ENCODE data around the gene NELFB.
A peak's percentile ranks its signal among the peaks of the same experiment; 100 is the strongest.

The NELFB gene

DNA sequence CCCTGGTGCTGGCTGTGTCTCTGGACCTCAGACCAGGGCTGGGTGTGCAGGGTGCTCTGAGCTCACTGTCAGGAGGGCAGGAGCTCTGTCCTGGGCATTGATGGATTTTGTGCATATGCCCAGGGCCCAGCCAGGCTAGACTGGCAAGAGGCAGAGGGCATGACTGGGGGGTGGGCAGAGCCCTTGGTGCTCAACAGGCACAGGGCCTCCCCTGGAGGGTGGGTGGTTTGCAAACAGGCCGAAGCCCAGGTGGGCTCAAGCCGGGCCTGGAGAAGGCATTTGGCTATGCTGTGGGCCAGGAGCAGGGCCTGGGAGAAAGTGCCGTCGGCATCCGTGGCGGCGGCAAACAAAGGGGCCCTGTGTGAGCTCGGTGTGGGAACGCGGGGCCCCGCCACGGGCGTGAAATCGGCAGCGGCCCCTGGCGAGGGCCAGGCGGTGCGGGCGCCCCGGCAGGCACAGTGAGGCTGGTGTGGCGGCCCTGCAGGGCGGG is 48.8 kb downstream of the NELFB start:
- no peak for DNase-seq

- no peak for DNase-seq
These were observed 49.4 kb downstream of the NELFB start for GRCh38 chr9:137304383-137305059.

DNA sequence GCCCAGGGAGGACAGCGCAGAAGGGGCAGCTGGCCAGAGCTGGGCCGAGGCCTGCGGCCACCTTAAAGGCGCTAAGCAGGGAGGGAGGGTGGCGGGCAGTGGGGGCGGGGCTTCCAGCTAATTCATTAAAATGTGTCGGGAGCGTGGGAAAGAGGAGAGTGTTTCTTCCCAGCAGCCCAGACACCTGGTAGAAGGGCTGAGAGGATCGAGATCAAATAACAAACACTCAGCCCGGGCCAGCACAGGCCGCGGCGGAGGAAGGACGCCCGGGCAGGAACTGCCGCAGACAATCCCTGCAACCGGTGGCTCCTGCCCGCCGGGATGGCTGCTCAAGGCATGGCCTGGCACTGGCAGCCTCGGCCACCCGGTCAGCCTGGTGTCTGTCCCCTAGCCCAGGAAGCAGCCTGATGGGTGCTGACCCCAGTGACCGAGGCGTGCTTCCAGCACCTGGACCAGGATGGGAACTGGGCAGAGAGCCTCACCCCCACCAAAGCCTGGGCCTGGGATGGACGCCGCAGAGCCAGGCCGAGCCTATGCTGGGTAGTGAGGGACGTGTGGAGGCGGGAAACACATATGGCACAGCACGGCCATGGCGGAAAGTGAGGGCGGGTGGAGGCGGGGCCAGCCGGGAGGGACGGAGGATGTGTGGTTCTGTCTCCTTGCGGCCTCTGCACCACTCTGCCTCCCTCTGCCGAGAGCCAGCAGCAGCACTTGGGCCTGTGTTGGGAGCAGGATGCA is 50.1 kb downstream of the NELFB start:
- DNase-seq: peak; percentile 74

DNA sequence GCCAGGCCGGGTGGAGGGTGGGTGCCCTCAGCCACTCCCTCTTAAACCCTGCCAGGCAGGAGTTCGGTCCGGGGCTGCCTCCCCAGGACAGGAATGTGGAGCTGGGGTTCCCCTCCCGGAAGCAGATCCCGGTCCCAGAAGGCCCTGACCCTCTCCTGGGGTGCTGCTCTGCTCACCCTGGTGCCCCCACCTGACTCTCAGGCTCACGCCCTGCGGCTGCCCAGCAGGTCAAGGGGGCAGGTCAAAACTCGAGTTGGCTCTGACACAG is 50.6 kb downstream of the NELFB start:
- DNase-seq: no peak

DNA sequence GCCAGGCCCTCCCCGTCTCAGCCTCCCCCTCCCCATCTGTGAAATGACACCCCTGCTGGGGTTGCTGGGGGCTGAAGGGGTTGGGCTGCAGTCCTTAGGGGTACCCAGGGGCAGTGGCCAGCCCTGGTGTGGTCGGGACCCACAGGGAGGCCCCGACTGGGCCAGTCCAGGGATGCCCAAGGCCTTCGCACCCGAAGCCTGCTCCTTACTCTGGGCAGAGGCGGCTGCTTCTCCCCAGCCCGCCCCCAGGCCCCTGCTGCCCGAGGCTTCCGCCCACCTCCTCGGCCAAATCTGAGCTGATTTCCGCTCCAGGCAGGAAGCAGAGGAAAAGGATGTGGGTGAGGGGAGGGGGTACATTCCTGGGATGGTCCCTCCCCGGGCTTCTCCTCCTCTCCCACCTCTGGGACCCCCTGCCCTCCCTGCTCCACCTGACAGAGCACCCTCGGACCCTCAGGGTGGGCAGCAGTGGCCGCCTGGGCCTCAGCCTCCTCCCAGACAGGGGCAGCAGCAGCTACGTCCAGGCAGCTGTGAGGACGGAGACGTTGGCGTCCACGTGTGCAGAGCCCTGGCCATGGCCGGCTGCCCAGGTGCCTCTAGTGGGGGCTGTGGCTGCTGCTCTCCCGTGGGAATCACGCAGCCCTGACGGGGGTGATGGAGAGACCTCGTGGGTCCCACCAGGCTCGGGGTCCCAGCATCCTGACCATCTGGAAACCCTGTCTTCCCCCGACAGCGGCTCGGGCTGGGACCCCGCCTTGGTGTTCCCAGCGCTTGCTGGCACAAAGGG is 51.1 kb downstream of the NELFB start:
- no peak for DNase-seq

- DNase-seq: no peak
These were observed 51.7 kb downstream of the NELFB start for GRCh38 chr9:137306850-137307254.

DNA sequence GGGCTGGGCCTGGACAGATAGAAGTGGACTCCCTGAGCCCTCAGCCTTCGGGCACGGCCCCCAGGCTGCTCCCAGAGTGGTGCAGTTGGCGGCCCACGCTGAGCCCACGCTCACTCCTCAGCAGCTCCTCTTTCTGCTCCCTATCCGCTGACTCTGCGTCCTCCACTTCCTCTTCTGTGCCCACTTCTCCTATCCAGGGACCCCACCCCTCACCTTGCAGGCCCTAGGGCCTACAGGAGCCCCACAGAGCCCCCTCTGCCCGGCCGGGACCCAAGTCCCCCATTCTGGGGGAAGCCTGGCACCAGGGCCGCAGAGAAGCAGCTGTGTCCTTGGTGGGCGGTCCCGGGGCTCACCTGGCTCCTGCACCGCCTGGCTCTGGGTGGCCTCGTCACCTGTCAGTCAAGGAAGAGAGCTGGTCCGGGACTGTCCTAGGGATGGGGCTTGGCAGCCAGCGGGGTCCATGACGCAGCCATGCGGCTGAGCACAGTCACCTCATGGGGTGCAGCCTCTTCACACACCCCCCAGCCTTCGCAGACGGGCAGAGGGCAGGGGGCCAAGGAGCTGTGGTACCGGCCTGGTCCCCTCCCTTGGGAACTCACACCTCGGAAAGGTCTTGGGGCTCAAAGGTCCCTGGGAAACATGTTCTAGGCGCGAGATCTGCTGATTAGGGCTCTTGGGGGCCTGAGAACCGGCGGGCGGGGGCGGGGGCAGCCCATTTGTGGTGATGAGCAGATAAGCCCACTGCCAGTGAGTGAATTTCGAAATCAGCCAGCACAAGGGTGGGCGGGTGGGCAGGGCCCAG is 52.3 kb downstream of the NELFB start:
- no peak for DNase-seq

GRCh38 chr9:137308057-137308619 is 53.0 kb downstream of the NELFB start:
- DNase-seq: no peak

GRCh38 chr9:137309368-137310188 is 54.5 kb downstream of the NELFB start:
- no peak for DNase-seq

- no peak for DNase-seq
These were observed 55.3 kb downstream of the NELFB start for GRCh38 chr9:137310189-137311052.

DNA sequence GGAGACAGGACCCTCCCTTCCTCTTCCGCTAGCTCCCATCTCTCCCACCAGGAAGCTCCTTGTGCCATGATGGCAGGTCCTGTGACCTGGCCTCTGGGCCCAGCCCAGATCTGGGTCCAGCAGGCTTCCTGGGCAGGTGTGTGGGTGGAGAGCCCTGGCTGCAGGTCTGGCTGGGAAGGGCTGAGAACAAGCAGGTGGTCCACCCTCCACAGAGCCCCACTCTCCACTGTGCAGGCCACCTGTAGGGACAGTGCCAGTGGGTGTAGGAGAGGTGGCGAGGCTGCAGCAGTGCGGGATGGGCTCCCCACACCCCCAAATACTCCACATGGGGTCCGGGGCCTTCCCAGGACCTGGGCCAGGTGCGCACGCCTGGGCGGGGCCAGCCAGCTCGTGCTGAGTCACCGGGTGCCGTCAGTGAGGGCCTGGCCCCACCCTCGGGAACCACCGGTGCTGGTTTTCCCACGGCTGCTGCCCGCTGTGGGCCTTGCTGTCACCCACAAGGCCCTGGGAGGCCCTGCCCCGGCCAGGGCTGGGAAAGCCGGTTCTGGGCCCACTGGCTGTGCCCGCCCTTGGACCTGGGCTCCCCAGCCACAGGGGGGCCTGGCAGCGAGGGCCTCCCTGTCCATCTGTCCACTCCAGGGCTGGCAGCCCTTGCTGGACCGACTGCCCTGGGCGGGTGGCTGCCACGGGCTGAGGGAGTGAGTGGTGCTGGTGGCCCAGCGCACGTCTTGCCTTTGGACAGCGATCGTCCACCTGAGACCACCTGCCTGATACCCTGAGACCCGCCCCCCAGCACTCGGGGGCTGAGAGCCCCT is 56.3 kb downstream of the NELFB start:
- DNase-seq: peak; percentile 45

DNA sequence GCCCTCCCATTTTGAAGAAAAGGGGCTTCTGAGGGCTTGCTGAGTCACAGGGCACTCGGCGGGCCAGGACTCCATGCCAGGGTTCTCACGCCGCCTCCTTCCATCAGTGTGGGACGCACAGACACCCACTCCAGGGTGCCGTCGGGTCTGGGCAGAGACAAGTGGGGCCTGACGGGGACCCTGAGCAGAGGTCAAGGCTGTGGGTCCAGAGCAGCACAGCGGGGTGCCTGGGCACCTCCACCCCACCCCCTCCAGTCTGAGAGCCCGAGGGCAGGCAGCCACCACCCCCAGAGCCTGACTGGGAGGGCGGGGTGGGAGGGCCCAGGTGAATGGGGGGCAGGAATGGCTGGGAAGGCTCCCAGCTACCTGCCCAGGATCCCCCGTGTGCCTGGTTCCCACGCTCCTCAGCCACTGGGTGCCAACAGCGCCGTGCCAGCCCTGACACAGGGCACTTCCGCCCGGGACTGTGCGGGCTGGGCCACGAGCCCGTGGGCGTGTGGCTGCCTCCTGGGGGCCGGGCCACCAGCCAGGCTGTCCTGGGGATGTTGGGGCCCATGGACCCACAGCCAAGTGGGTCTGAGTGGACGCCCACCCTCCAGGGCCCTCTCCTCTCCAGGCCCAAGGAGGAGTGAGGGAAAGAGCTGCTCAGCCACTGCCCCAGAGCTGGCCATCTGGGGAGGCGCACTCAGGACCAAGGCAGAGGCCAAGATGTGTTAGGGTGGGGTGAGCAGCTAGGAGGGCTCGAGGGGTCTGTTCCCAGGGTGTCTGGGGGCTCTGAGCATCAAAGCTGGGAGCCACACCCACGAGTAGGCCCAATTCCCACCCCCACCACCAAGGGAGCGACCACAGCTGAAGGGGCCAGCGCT is 57.1 kb downstream of the NELFB start:
- DNase-seq: no peak

DNA sequence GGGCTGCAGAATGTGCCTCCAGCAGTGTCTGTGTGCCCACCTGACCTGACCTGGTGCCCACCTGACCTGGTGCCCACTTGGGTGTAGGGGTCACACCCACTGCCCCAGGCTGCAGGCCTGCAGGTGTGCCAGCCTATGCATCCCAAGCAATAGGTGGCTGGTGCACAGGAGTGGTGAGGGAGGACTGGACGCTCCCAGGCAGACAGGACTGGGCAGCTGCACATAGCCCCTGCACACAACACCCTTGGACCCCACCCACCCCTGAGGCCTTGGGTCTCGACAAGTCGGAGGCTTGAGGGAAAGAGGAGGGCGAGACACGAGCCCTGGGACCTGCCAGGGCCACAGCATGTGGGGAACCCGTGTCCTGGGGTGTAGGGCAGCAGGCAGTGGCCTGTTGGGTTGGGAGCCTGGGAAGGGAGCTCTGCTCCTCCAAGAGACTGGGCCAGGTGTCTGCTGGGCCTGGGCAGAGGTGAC is 57.8 kb downstream of the NELFB start:
- no peak for DNase-seq

DNA sequence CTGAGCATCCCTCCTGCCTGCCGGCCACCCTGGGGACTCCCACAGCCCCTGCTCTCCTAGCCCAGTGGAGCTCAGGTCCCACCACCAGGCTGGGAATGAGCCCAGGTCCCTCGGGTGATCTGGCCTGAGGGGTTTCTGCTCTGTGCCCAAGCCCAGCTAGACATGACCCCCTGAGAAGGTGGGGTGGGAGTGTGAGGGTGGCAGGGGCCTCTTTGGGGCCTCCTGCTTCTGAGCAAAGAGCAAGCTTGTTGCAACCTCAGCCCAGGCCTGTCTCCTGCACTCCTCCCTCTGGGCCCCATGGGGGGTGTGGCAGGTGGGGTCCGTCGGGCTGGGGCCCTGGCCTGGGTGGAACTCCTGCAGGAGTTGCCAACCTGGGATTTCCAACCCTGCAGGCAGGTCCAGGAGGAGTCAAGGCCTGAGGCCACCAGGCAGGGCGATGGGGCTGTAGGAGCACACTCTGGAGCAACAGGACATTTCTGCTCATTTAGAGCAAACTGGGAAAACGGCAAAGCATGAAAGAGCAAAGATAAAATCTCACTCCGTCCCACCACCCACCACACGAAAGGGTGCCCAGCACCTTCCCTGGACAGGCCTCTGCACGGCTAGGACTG is 58.3 kb downstream of the NELFB start:
- DNase-seq: no peak

DNA sequence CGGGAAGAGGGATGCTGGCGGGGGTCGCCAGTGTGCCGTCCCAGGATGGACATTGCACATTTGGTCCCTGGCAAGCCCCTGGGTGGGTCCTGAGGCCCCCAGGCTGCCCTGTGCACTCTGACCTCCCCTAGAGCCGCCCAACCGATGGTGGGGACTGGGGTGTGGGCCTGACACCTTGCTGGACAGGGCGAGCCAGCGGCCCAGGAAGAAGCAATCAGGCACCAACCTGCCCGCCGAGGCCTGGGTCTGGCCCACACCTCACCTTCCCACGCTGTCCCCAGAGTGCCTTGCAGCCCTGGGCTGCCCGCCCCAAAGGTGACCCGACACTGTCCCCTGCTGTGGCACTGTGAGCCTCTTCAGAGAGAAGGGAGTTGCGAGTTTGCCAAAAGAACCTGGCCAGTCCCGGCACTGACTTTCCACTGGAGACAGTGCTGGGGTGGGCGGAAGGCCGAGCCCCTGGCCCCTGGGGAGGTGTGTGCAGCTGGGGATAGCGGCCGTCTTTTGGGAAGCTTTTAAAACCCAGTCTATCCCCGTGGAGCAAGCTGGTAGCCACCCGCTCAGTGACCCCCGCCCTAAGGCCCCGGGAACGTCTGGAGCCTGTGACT is 58.9 kb downstream of the NELFB start:
- DNase-seq: no peak

DNA sequence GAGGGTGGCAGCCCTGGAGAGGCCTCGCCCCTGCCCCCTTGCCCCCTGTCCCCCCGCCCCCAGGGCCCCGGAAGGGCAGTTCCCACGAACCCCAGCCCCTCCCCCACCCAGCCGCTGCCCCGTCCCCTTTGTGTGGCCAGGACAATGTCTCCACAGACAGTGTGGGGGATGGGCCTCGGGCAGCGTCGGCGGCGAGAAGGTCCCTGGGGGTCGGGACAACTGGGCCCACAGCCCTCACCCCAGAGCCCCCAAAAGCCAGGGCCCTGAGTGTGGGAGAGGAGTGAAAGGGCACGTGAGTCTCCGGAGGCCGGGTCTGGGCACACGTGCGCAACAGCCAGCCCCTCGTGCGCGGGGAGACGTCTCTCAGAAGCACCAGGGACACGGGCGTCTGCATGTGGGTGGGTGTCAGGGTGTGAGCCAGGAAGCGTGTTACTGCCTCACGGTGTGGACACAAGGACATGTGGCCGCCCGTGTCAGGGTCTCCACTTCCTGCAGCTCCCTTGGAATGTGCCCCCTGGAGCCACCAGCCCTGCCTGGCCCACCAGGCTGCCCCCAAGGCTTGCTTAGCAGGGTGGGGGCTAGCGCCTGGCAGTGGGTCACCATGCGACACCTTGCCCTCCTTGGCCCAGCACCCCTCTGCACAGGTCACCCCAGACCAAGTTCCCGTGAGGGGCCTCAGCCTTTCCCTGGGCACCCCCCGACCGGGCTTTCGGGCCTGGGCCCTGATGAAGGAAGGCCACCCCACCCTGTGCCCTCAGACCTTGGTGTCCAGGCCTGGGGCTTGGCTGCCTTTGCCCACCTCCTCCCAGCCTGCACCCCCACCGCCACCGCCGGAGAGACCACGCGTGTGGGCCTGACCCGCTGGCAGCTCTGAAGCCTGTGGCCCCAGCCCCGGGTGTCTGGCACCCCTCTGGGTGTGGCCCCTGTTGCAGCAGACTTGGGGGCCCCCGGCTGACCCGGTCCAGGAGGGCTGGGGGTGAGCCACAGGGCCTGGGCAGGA is 59.7 kb downstream of the NELFB start:
- no peak for DNase-seq
